Activated CD8-positive, alpha-beta T cell treated with anti-CD3 and anti-CD28 coated beads, Interleukin-2, amount 10 ng/mL, durations not matched to agents 7 days and 5 days (primary cell): Measurements from ENCODE around the gene SPATA4. TPM values are rescaled to one million over a fixed set of nuclear protein-coding genes. Genes with fewer than 3 reads are reported as not detected.
"Not testable (repeated sequence)": the region's sequence is repeated elsewhere in the genome, so short reads cannot be mapped to it uniquely, and the experiment has no call there.

Experiments
- ATAC-seq: fragments of 150-1000 bp; cut with Tn5 transposase; one replicate; pipeline ENCODE4 v1.10.0; 2021; ENCODE audit warnings: moderate library complexity
- CTCF ChIA-PET: fragments of 350-600 bp; sonication (Branson Sonifier 250); formaldehyde crosslinking; loops from one replicate; lab custom pipeline; 2021; ENCODE audit warnings: antibody characterized with exemption; lab: Charles Lee
- POLR2A ChIA-PET: fragments of 350-600 bp; sonication (Branson Sonifier 250); formaldehyde crosslinking; loops from one replicate; lab custom pipeline; 2021; ENCODE audit warnings: antibody characterized with exemption; lab: Charles Lee
- DNase-seq: peaks from one replicate; pipeline ENCODE4 v3.0.0-alpha.2; 2020
- H3K27ac Mint-ChIP-seq: one replicate; pipeline ENCODE4 v1.8.0; 2021; ENCODE audit warnings: mild to moderate bottlenecking, mixed read lengths
- H3K27me3 Mint-ChIP-seq: one replicate; pipeline ENCODE4 v1.8.0; 2021; ENCODE audit warnings: low read depth, mixed read lengths
- H3K36me3 Mint-ChIP-seq: one replicate; pipeline ENCODE4 v1.8.0; 2021; ENCODE audit warnings: low read depth, mixed read lengths
- H3K4me1 Mint-ChIP-seq: one replicate; pipeline ENCODE4 v1.8.0; 2021; ENCODE audit warnings: low read depth, mixed read lengths
- H3K4me3 Mint-ChIP-seq: one replicate; pipeline ENCODE4 v1.8.0; 2021; ENCODE audit warnings: mild to moderate bottlenecking, mixed read lengths
- H3K9me3 Mint-ChIP-seq: one replicate; pipeline ENCODE4 v1.8.0; 2022; ENCODE audit warnings: mixed read lengths; ENCODE audit not compliant: insufficient read depth
- total RNA-seq, 2 experiments: library from RNA; stranded (reverse); gene quantifications; one replicate each; pipeline ENCODE4 v1.2.3, GENCODE V29; 2021

Gene SPATA4
- total RNA-seq, 2 experiments from 2014 or later = not detected

- H3K27ac Mint-ChIP-seq, DNase-seq, POLR2A ChIA-PET, H3K4me1 Mint-ChIP-seq, H3K4me3 Mint-ChIP-seq, H3K9me3 Mint-ChIP-seq, H3K36me3 Mint-ChIP-seq, ATAC-seq: not testable (repeated sequence)
- CTCF ChIA-PET = interaction anchor here (0.6 to 0.8 kb wide), 2 partner anchors 9 to 1027 kb away, joined by 3 read pairs; no protein-coding TSS in a partner anchor
- peaks cover 11% of the 10 kb centered on the region for H3K27me3 Mint-ChIP-seq
Measured at GRCh38 chr4:176212351-176212750, 17.0 kb upstream of the SPATA4 start.

GRCh38 chr4:176210579-176211296 is 15.4 kb upstream of the SPATA4 start:
- Mint-ChIP-seq H3K4me1 (no peaks in the 10 kb centered on the region), H3K9me3 (no peaks in the 10 kb centered on the region), H3K36me3 (no peaks in the 10 kb centered on the region), H3K27ac (no peak overlapping the region), H3K27me3 (peaks cover 21% of the 10 kb centered on the region), H3K4me3 (no peak overlapping the region)
- CTCF ChIA-PET = no interaction called here
- ATAC-seq (no peak), DNase-seq (no peak)
- POLR2A ChIA-PET = interaction anchor here (0.7 kb wide), 1 partner anchor 1724 kb away, joined by 3 read pairs; no protein-coding TSS in a partner anchor

- POLR2A ChIA-PET = interaction anchor here (0.7 kb wide), 1 partner anchor 1723 kb away, joined by 3 read pairs; no protein-coding TSS in a partner anchor
- no peaks in the 10 kb centered on the region for H3K4me1 Mint-ChIP-seq
- ATAC-seq (no peak), DNase-seq (no peak)
- H3K9me3 Mint-ChIP-seq = no peaks in the 10 kb centered on the region
- no peak overlapping the region for H3K4me3 Mint-ChIP-seq
- no peak overlapping the region for H3K27ac Mint-ChIP-seq
- peaks cover 24% of the 10 kb centered on the region for H3K27me3 Mint-ChIP-seq
- CTCF ChIA-PET = no interaction called here
- H3K36me3 Mint-ChIP-seq = no peaks in the 10 kb centered on the region
Measured at GRCh38 chr4:176210101-176210500, 14.7 kb upstream of the SPATA4 start.

GRCh38 chr4:176209535-176209934 is 14.2 kb upstream of the SPATA4 start:
- Mint-ChIP-seq H3K4me3 (no peak overlapping the region), H3K27ac (no peak overlapping the region), H3K36me3 (no peaks in the 10 kb centered on the region), H3K9me3 (no peaks in the 10 kb centered on the region), H3K27me3 (peaks cover 27% of the 10 kb centered on the region), H3K4me1 (no peaks in the 10 kb centered on the region)
- POLR2A ChIA-PET = no interaction called here
- DNase-seq = no peak
- no peak for ATAC-seq
- CTCF ChIA-PET = interaction anchor here (1.1 kb wide), 1 partner anchor 10 kb away, joined by 3 read pairs; no protein-coding TSS in a partner anchor

- Mint-ChIP-seq H3K36me3 (no peaks in the 10 kb centered on the region), H3K4me3 (no peak overlapping the region), H3K9me3 (no peaks in the 10 kb centered on the region), H3K27me3 (peaks cover 27% of the 10 kb centered on the region), H3K27ac (no peak overlapping the region), H3K4me1 (no peaks in the 10 kb centered on the region)
- ChIA-PET CTCF (no interaction called here), POLR2A (no interaction called here)
- DNase-seq (no peak), ATAC-seq (no peak)
Measured at GRCh38 chr4:176207839-176208238, 12.5 kb upstream of the SPATA4 start.

GRCh38 chr4:176205299-176205698 is 9.9 kb upstream of the SPATA4 start:
- H3K27ac Mint-ChIP-seq = no peak overlapping the region
- CTCF ChIA-PET = no interaction called here
- peaks cover 23% of the 10 kb centered on the region for H3K27me3 Mint-ChIP-seq

GRCh38 chr4:176198316-176198903 is 3.0 kb upstream of the SPATA4 start:
- DNase-seq (no peak), ATAC-seq (no peak)
- Mint-ChIP-seq H3K36me3 (peaks cover 4% of the 10 kb centered on the region), H3K4me1 (peaks cover 9% of the 10 kb centered on the region), H3K4me3 (no peak overlapping the region), H3K9me3 (no peaks in the 10 kb centered on the region), H3K27ac (no peak overlapping the region), H3K27me3 (peaks cover 28% of the 10 kb centered on the region)
- CTCF ChIA-PET = no interaction called here
- POLR2A ChIA-PET = no interaction called here

More at GRCh38 chr4:176205299-176205698, 9.9 kb upstream of the SPATA4 start:
- POLR2A ChIA-PET = no interaction called here
- H3K36me3 Mint-ChIP-seq = no peaks in the 10 kb centered on the region
- ATAC-seq = no peak
- H3K4me3 Mint-ChIP-seq = no peak overlapping the region
- no peak for DNase-seq
- no peaks in the 10 kb centered on the region for H3K9me3 Mint-ChIP-seq
- no peaks in the 10 kb centered on the region for H3K4me1 Mint-ChIP-seq

GRCh38 chr4:176193938-176194337 is 1.4 kb downstream of the SPATA4 start:
- no peaks in the 10 kb centered on the region for H3K9me3 Mint-ChIP-seq
- H3K36me3 Mint-ChIP-seq = peaks cover 4% of the 10 kb centered on the region
- H3K4me3 Mint-ChIP-seq = no peak overlapping the region
- ChIA-PET POLR2A (no interaction called here), CTCF (no interaction called here)
- H3K4me1 Mint-ChIP-seq = peaks cover 9% of the 10 kb centered on the region
- no peak for DNase-seq
- H3K27ac Mint-ChIP-seq = no peak overlapping the region
- H3K27me3 Mint-ChIP-seq = peaks cover 39% of the 10 kb centered on the region
- ATAC-seq = no peak

GRCh38 chr4:176193126-176193525 is 2.3 kb downstream of the SPATA4 start:
- Mint-ChIP-seq H3K27ac (no peak overlapping the region), H3K36me3 (peaks cover 4% of the 10 kb centered on the region), H3K27me3 (peaks cover 34% of the 10 kb centered on the region), H3K4me1 (peaks cover 9% of the 10 kb centered on the region), H3K9me3 (no peaks in the 10 kb centered on the region), H3K4me3 (no peak overlapping the region)
- DNase-seq (no peak), ATAC-seq (no peak)
- CTCF ChIA-PET = no interaction called here
- POLR2A ChIA-PET = no interaction called here

- Mint-ChIP-seq H3K27ac (no peak overlapping the region), H3K4me1 (peaks cover 9% of the 10 kb centered on the region), H3K27me3 (peaks cover 26% of the 10 kb centered on the region), H3K36me3 (peaks cover 4% of the 10 kb centered on the region), H3K4me3 (no peak overlapping the region), H3K9me3 (no peaks in the 10 kb centered on the region)
- ChIA-PET CTCF (no interaction called here), POLR2A (no interaction called here)
- DNase-seq (no peak), ATAC-seq (no peak)
Measured at GRCh38 chr4:176191974-176192373, 3.4 kb downstream of the SPATA4 start.

- Mint-ChIP-seq H3K9me3 (no peaks in the 10 kb centered on the region), H3K27me3 (peaks cover 26% of the 10 kb centered on the region), H3K4me3 (no peak overlapping the region), H3K27ac (no peak overlapping the region), H3K36me3 (no peaks in the 10 kb centered on the region), H3K4me1 (peaks cover 2% of the 10 kb centered on the region)
- POLR2A ChIA-PET = no interaction called here
- no peak for DNase-seq
- CTCF ChIA-PET = no interaction called here
- no peak for ATAC-seq
Measured at GRCh38 chr4:176189891-176190795, 5.2 kb downstream of the SPATA4 start.
